Measurements from ENCODE around the gene IQCB1.
A peak's percentile ranks its signal among the peaks of the same experiment; 100 is the strongest.
"Not testable (repeated sequence)": the region's sequence is repeated elsewhere in the genome, so short reads cannot be mapped to it uniquely, and the experiment has no call there.

Gene IQCB1, protein sequence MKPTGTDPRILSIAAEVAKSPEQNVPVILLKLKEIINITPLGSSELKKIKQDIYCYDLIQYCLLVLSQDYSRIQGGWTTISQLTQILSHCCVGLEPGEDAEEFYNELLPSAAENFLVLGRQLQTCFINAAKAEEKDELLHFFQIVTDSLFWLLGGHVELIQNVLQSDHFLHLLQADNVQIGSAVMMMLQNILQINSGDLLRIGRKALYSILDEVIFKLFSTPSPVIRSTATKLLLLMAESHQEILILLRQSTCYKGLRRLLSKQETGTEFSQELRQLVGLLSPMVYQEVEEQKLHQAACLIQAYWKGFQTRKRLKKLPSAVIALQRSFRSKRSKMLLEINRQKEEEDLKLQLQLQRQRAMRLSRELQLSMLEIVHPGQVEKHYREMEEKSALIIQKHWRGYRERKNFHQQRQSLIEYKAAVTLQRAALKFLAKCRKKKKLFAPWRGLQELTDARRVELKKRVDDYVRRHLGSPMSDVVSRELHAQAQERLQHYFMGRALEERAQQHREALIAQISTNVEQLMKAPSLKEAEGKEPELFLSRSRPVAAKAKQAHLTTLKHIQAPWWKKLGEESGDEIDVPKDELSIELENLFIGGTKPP

DNA sequence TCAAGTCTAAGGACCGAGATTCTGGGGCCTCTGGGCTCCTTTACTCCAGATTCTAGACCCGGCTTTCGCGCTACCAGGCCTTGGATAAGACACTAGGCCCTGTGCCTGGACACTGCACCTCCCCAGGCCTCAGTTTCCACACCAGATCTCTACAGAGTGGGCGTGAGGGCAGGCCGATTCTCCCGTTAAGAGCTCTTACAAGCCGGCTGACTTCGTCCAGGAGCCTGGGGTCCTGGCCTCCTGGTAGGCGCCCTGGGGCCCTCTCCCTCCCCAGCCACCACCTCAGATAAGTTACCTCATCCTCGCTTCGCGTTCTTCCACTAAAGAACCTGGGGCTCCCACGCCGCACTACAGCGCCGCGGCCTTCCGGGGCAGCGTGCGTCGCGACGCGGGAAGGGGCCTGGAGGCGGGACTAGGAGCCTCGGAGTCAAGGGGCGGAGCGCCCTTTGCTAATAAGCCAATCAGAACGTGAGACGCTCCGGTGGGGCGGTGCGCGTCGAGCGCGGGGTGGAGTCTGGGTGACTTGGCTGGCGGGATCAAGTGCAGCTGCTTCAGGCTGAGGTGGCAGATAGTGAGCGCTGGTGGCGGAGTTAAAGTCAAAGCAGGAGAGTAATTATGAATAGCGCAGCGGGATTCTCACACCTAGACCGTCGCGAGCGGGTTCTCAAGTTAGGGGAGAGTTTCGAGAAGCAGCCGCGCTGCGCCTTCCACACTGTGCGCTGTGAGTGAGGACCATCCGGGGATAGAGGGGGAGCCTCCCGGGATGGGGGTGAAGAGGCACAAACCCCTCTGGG lies at the start of gene IQCB1, which contains the start of gene EAF2:
Gene IQCB1 (minus strand): TSS at position 390 of the 794 bp plus-strand sequence. CDS start 6,100 bp downstream, outside the sequence.
Gene EAF2 (plus strand): TSS at position 539 of the 794 bp plus-strand sequence. CDS start 77 bp downstream, at position 616.
- peak; percentile 83 for DNase-seq

DNA sequence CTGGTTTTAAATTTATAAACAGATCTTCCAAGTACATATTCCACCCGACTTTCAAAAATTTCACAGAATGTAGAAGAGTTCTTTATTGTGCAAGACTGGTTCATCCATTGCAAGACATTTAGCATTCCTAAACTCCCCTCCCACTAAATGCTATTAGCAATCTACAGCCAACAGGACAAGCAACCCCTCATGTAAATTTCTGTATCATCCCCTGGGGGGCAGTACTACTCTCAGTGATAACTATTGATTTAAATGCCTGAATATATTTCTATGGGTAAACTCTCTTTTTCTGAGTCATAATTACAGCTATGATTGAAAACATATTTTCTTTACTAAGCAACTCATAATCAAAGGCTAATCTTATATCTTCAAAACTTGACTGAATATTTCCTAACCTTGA lies 48.6 kb upstream of the IQCB1 start:
- DNase-seq: no peak

DNA sequence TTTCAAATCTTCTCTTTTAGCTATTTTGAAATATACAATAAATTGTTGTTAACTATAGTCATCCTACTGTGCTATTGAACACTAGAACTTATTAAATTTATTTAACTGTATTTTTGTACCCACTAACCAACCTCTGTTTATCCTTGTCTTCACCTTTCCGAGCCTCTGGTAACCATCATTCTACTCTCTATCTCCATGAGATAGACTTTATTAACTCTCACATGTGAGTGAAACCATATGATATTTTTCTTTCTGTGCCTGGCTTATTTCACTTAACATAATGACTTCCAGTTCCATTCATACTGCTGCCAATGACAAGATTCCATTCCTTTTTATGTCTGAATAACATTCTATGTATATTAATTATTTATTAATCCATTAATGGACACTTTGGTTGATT lies 43.6 kb upstream of the IQCB1 start:
- no peak for DNase-seq

DNA sequence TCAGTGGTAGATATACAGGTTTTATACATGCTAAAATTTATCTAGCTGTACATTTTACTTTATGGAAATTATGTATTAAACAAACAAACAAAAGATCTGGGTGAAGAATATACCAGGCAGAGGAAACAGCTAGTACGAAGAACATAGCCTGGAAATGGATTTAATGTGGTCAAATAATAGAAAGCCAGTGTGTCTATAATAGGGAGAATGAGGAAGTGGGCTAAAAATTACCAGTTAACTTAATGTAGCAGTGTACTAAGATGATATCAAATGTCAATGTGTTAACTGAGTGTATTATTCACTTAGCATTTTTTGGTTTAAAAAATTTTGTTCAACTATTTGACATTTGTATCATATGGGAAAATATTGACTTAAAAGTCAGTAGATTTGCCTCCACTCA lies 36.6 kb upstream of the IQCB1 start:
- no peak for DNase-seq

DNA sequence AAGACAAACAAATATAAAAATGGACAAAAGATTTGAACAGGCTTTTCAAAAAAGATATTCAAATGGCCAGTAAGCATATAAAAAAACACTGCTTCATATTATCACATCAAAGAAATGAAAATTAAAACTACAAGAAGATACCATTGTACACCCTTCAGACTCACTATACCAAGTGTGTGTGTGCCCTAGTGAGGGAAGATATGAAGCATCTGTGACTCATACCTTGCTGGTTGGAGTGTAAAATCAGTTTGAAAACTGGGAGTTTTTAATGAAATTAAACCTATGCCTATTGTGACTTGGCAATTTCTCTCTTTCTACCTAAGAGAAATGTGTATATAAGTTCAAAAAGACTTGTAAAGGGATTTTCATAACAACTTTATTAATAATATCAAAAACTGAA lies 35.9 kb upstream of the IQCB1 start:
- no peak for DNase-seq

DNA sequence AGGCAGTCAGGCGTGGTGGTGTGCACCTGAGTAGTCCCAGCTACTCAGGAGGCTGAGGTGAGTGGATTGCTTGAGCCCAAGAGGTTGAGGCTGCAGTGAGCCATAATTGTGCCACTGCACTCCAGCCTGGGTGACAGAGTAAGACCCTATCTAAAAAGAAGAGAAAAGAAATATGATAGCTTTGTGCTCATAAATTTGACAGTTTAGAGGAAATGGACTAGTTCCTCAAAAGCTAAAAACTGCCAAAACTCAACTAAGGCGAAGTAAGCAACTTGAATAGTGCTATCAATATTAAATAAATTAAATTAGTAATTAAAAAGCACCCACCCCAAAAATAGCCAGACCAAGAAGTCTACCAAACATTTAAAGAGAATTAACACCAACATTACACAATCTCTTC lies 34.9 kb upstream of the IQCB1 start:
- DNase-seq: no peak

DNA sequence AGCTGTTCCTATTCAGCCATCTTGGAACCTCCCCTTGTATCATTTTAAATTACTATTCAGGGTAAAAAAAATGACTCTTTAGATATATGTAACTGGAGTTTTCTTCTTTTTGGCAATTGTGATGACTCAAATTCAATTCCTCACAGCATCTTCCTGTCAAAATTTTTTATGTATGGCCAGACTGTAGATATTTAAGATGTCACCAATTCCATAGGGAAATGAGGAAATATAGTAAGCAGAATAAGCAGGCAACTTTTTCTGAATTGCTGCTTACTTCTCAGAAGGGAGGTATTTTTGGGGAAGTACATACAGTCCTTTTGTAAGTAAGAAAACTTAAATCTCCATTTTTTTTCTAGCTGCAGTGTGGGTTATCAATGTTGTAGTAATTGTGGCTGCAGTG lies 28.9 kb upstream of the IQCB1 start:
- DNase-seq: no peak

DNA sequence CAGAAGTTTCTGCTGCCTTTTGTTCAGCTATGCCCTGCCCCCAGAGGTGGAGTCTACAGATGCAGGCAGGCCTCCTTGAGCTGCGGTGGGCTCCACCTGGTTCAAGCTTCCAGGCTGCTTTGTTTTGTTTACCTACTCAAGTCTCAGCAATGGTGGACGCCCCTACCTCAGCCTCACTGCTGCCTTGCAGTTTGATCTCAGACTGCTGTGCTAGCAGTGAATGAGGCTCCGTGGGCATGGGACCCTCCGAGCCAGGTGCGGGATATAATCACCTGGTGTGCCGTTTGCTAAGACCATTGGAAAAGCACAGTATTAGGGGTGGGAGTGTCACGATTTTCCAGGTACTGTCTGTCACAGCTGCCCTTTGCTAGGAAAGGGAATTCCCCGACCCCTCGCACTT lies 28.4 kb upstream of the IQCB1 start:
- DNase-seq: not testable (repeated sequence)

DNA sequence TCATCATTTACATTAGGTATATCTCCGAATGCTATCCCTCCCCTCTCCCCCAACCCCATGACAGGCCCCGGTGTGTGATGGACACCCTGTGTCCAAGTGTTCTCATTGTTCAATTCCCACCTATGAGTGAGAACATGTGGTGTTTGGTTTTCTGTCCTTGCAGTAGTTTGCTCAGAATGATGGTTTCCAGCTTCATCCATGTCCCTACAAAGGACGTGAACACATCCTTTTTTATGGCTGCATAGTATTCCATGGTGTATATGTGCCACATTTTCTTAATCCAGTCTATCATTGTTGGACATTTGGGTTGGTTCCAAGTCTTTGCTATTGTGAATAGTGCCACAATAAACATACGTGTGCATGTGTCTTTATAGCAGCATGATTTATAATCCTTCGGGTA lies 22.9 kb upstream of the IQCB1 start:
- not testable (repeated sequence) for DNase-seq

DNA sequence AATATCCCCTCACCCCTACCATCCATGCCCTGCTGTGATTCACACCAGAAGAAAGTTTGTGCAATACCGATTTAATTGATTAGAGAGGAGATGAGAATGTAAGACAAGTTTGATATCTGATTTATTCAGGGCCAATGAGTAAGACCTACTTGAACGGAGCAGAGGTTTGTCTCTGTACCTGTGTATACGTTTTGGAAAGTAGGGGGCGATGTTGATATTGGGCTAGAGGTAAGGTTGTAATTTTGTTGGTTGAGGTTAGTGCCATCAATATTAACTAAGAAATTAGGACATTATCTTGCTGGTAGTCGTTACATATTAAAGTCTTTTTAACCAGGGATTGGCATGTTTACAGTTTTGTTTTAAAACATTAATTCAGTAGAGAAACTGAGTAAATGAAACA lies 20.7 kb upstream of the IQCB1 start:
- no peak for DNase-seq

DNA sequence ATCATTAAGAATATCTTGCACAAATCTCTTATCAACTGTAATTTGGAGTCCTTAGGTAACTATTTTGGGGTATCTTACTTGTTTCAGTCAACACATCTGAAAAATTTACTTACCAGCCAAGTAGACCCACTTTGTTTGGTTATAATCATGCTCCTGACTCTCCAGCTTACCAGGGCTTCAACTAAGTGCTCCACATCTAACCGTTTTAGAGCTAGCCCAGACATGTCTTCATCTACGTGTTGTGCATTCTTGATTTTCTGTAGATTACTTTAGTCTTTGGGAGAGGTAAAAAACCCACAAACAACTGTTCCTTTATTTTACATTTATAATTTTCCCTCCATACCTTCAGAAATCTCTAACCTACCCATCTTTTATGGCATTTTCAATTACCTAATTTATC lies 17.4 kb upstream of the IQCB1 start:
- no peak for DNase-seq

DNA sequence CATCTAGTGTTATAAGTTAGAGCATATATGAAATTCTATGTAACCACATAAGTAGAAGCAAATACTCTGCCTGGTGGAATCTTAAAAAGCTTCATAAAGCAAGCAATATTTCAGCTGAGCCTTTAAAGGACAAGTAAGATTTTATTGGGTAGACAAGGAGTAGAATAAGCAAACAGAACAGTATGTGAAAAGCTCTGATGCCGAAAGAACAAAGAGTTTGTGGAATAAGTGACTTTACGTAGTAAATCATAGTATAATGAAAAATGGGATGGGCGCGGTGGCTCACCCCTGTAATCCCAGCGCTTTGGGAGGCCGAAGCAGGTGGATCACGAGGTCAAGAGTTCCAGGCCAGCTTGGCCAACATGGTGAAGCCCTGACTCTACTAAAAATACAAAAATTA lies 10.0 kb upstream of the IQCB1 start:
- DNase-seq: no peak

DNA sequence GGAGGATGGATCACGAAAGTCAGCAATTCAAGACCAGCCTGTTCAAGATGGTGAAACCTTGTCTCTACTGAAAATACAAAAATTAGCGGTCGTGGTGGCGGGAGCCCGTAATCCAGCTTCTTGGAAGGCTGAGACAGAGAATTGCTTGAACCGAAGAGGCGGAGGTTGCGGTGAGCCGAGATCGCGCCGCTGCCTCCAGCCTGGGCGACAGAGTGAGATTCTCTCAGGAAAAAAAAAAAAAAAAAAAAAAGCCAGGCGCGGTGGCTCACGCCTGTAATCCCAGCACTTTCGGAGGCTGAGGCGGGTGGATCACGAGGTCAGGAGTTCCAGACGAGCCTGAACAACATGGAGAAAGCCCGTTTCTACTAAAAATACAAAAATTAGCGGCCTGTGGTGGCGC lies 5.1 kb upstream of the IQCB1 start:
- DNase-seq: no peak

DNA sequence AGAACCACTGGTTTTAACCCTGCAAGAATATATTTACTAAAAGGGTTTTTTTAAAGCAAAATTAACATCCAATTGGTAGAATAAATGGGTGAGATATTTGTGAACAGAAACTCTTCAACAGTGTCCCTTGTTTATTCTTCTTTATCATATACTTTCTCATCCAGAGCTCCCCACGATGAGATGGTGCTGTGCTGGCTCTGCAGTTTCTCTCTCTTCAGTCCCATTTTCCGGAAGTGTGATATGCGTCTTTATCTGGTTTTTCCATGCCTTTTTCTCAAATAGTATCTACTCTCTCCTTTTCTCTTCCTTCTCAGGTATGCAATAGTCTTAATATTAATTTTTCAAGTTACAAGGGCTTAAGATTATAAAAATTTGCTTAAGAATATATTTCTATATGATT lies 1.6 kb upstream of the IQCB1 start:
- DNase-seq: no peak

DNA sequence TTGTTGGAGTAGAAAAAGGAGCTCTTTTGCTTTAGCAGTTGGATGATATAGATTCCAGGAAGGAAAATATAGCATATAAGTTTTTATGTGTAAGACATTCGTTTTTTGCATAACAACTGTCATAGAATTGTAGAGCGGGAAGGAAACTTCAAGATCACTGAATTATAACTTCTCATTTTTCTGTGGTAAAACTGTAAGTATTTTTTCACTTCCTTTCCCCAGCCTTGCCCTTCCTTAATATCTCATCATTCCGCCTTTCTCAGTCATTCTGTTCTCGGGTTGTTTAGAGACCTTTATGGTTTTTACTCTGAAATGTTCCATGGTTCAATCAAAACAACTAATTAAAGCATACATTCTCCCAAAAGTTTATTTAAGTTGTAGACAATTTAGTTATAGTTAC lies 1.2 kb upstream of the IQCB1 start:
- DNase-seq: no peak

DNA sequence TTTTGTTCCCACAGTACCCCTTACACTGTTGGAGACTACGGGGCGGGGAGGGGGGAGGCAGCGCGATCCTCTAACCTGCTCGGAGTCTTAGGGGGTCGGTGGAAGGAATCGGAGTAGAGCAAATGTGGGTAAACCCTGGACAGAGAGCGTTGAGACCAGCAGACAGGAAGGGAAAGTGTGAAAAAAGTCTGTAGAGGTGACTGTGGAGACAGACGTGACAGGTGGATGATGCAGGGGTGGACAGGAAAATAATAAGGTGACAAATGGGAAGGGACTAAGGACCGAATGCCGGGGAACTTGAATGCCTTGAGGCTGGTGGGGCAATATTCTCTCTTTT lies 573 bp upstream of the IQCB1 start:
- DNase-seq: no peak

DNA sequence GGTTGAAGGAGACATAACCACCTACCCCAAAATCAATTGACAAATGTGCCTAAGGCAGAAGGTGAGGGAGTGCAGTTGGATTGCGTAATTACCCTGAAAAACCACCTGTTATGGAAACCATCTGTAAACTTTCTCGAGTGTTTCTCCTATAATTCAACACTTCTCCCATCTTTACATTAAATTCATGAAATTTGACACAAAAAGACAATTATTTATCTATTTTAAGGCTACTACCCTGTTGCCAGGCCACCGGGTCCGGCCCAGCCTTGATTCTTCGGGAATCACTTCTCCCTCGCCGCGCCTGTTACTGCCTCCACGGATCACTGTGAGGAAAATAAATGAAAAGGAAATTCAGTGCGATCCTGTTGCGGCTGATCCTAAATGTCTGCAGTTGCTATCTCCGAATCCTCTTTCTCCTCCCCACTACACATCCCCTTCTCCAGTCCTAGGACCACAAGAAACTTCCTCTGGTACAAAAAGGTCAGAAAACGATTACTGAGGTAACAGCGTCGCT lies 646 bp downstream of the IQCB1 start:
- peak; percentile 17 for DNase-seq

DNA sequence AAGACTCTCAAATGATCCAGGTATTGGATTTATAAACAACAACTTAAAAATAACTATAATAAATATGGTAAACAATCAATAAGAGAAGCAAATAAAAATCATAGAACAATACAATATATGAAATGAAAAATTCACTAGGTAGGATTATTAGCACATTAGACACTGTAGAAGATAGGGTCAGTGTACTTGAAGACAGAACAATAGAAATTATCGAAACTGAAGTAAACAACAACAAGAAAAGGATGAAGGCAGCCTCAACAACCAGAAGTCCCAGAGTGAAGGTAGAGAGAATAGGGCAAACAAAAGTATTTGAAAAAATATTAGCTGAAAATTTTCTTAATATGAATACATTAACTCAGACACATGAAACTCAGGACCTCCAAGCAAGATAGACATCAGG lies 11.9 kb downstream of the IQCB1 start:
- no peak for DNase-seq

DNA sequence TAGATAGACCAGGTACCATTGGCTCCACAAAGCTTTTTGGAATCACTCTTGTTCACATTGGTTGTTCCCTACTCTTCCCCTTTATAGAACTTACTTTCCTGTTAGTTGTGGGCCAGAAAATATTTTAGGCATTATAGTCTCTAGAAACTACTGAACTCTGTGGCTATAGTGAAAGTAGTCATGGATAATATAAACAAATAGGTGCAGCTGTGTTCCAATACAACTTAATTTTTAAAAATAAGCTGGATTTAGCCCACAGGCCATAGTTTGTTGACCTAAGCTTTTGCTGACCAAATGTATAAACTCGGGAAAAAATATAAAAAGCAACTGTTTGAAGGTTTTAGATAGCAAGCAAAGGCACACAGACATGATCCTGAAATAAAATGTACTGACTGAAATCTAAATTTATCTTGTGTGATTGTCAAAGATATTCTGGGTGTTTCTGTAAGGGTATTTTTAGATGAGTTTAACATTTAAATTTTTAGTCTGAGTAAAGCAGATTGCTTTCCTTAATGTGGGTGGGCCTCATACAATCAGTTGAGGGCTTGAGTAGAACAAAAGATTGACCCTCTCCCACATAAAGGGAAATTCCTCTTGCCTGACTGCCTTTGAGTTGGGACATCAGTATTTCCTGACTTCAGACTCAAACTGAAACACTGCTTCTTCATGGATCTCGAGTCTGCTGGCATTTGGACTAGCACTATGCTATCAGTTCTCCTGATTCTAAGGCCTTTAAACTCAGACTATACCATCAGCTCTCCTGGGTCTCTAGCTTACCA lies 13.2 kb downstream of the IQCB1 start:
- no peak for DNase-seq

DNA sequence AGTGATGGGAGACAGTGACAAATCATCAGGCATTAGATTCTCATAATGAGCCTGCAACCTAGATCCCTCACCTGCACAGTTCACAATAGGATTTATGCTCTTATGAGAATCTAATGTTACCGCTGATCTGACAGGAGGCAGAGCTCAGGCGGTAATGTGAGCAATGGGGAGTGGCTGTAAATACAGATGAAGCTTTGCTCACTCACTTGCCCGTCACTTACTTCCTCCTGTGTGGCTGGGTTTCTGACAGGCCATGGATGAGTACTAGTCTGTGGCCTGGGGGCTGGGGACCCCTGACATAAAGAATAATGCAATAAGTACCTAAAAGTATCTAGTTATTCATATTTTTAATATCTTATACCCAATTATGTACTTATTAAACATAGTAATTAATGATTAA lies 15.6 kb downstream of the IQCB1 start:
- no peak for DNase-seq

DNA sequence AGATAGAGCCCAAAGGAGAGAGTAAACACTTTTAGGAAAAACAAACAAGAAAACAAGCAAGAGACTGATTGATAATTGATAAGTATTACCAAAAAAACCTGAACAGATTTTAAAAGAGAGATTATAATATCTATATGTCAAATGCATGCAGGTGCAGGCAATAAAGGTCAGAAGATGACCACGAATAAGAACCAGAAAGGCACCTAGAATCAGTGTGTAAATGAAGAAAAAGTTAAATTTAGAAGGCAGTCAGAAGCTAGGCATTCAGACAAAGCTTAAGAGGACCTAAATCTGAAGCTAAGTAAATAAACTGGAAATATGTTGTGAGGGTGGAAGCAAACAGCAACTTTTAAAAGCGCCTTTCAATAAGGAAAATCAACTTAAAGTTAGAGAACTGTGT lies 16.3 kb downstream of the IQCB1 start:
- DNase-seq: no peak

DNA sequence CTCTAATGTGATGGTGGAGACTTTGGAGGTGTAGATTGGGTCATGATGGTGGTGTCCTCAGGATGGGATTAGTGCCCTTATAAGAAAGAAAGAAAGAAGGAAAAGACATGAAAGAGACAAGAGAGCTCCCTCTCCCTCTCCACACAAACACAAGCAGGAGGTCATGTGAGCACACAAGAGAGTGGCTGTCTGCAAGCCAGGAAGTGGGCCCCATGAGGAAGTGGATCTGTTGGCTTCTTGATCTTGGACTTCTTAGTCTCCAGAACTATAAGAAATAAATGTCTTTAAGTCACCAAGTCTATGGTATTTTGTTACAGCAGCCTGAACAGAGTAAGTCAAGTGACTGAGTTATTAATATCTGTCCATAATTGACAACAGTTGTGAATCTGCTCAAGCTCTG lies 17.1 kb downstream of the IQCB1 start:
- no peak for DNase-seq

DNA sequence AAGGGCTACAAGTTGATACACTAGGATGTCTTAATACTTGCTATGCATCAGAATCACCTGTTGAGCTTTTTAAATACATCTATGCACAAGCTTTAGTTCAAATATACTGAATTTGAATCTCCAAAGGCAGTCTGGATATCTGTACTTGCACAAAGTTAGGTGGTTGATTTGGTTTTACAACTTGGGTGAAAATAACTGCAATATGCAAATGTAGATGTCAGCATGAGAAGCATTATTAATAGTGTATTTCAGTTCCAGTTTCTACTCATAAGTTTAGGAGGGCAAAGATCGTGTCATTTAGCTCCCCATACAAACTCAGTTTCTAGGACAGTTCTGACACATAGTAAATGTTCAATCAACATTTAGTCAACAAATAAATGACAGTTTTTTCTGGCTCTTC lies 25.6 kb downstream of the IQCB1 start:
- DNase-seq: no peak

All from NCI-H2227 treated with DMSO at 0.1 percent for 48 hours (cell line).